Right lobe of liver (tissue), 6 donors: ENCODE measurements around the gene ABHD16A. TPM values are rescaled to one million over a fixed set of nuclear protein-coding genes. Genes with fewer than 3 reads are reported as not detected.

Source experiments
- ATAC-seq, 4 donors: fragments of 200-7000 bp; cut with Tn5 transposase; one replicate each; pipeline ENCODE4 v1.9.1; 2020; ENCODE audit warnings: mild to moderate bottlenecking in 4 of 4, moderate library complexity in 4 of 4
- DNase-seq, 3 donors: peaks; one replicate each; pipeline ENCODE4 v3.0.0-alpha.2; 2020
- H3K27ac ChIP-seq, 3 donors: fragments of 200-600 bp; one replicate each; pipeline ENCODE4 v1.8.0; 2022
- H3K27me3 ChIP-seq, 2 donors: fragments of 200-600 bp; one replicate each; pipeline ENCODE4 v1.8.0; 2022
- H3K36me3 ChIP-seq, 4 donors: fragments of 200-600 bp; sonication (generic) in 1 of 4; one replicate each; pipeline versions ENCODE4 v1.5.1 to v1.8.0; 2017 to 2022; ENCODE audit warnings: control low read depth in 1 of 4
- H3K4me1 ChIP-seq, 4 donors: fragments of 200-600 bp; sonication (generic) in 1 of 4; one replicate each; pipeline versions ENCODE4 v1.5.1 to v1.8.0; 2017 to 2022; ENCODE audit warnings: control low read depth in 1 of 4
- H3K4me3 ChIP-seq, 3 donors: fragments of 200-600 bp; one replicate each; pipeline ENCODE4 v1.8.0; 2022
- H3K9me3 ChIP-seq, 4 donors: fragments of 200-600 bp; sonication (generic) in 1 of 4; one replicate each; pipeline versions ENCODE4 v1.5.1 to v1.8.0; 2017 to 2022; ENCODE audit warnings: control low read depth in 1 of 4
- POLR2A ChIP-seq: fragments of 450-650 bp; IDR thresholded peaks from one replicate; pipeline ENCODE4 v1.6.1; 2017; ENCODE audit warnings: antibody characterized with exemption, mild to moderate bottlenecking
- WGBS: methylation state at CpG from one replicate; pipeline ENCODE4 v1.1.6; 2018; ENCODE audit warnings: low coverage, low lambda C conversion rate; ENCODE audit not compliant: insufficient coverage; ENCODE audit errors: missing lambda C conversion rate; 5-methylcytosine and 5-hydroxymethylcytosine counted together
- intact Hi-C, 2 donors: fragments of 100-400 bp; cut with DNase I; formaldehyde crosslinking; loops; one replicate each; pipeline versions ENCODE4 v1.11.2 to v1.14.1; 2022
- total RNA-seq, 6 experiments: library from RNA; depleted of rRNA in 2 of 6; stranded (reverse); fragments of >200 nt in 2 of 6; fragmentation: NEBNext Ultra II Directional in 3 of 6; extraction: Animal tissue kit (Norgen Biotek cat#: 25700) in 3 of 6; gene quantifications; one replicate each; pipeline versions ENCODE4 v1.1.0 to v1.2.4, GENCODE V29; 2016 to 2023
- TF ChIP-seq, protein P1 (sequence below), 4 donors: fragments of 200-600 bp in 3 of 4; fragments of 450-650 bp in 1 of 4; IDR thresholded peaks; one replicate each; pipeline versions ENCODE4 v1.5.1 to v1.8.0; 2016 to 2022; ENCODE audit warnings: antibody characterized with exemption in 4 of 4, mild to moderate bottlenecking in 2 of 4
- donor health status: DM: no; HTN: yes; CAD: no.
- donor health status: DM: no; HTN: no; CAD: no.
- donor health status: DM: no; HTN: no; CAD: no.
- donor health status: DM: no; HTN: yes; CAD: no.
- donor health status: DM: no; HTN: yes; CAD: no.

Gene ABHD16A
- total RNA-seq, 6 experiments from 2014 or later: 29.7 to 34.8 (median 31.2) TPM

DNA sequence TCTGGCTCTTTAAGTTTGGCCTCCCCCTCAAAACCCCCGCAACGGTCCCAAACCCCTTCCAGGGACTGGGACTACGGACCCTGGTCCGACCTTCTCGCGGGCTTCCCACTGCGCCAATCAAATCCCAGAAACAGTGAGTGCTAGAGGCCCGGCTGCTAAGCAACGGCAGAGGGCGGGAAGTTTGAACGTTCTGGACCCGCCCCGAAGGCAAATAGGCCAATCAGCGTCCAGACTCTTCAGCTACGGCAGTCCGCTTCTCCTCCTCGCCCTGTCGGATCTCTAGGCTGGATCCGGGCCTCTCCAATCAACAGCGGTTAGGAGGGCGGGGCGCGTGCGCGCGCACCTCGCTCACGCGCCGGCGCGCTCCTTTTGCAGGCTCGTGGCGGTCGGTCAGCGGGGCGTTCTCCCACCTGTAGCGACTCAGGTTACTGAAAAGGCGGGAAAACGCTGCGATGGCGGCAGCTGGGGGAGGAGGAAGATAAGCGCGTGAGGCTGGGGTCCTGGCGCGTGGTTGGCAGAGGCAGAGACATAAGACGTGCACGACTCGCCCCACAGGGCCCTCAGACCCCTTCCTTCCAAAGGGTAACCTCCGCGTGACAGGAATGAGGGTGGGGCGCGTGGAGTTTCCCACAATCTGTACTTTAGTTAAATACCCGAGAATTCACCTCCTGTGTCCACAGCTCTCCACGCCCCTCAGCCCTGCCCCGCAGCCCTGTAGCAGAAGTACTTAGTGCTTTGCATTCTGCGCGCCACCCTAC lies 36.7 kb upstream of the ABHD16A start, which contains the start of gene MSH5:
MSH5 (plus strand) TSS at position 367 of the 758 bp plus-strand sequence. CDS start 462 bp downstream, outside the sequence.
- ATAC-seq (peak; percentile 76 to 92 (median 87)), DNase-seq (peak; percentile 97 to 99 (median 99))
- intact Hi-C loops: no loop called here
- H3K4me1 ChIP-seq: peaks cover 0 to 42% (median 5%) of the 10 kb centered on the region in 4 donors
- peak; percentile 50 for TF ChIP-seq POLR2A
- TF ChIP-seq, protein P1, sequence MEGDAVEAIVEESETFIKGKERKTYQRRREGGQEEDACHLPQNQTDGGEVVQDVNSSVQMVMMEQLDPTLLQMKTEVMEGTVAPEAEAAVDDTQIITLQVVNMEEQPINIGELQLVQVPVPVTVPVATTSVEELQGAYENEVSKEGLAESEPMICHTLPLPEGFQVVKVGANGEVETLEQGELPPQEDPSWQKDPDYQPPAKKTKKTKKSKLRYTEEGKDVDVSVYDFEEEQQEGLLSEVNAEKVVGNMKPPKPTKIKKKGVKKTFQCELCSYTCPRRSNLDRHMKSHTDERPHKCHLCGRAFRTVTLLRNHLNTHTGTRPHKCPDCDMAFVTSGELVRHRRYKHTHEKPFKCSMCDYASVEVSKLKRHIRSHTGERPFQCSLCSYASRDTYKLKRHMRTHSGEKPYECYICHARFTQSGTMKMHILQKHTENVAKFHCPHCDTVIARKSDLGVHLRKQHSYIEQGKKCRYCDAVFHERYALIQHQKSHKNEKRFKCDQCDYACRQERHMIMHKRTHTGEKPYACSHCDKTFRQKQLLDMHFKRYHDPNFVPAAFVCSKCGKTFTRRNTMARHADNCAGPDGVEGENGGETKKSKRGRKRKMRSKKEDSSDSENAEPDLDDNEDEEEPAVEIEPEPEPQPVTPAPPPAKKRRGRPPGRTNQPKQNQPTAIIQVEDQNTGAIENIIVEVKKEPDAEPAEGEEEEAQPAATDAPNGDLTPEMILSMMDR (IDR thresholded peaks at IDR 0.05): no peak
- no peaks in the 10 kb centered on the region for H3K27me3 ChIP-seq
- 0% methylated on average over 44 of the region's 58 CpGs for WGBS
- no peaks in the 10 kb centered on the region for H3K9me3 ChIP-seq
- peak within 1 kb of the TSS; percentile 65 to 79 (median 76) for H3K4me3 ChIP-seq
- H3K27ac ChIP-seq: peak within 1 kb of the TSS; percentile 87 to 97 (median 93)
- H3K36me3 ChIP-seq: no peaks in the 10 kb centered on the region

DNA sequence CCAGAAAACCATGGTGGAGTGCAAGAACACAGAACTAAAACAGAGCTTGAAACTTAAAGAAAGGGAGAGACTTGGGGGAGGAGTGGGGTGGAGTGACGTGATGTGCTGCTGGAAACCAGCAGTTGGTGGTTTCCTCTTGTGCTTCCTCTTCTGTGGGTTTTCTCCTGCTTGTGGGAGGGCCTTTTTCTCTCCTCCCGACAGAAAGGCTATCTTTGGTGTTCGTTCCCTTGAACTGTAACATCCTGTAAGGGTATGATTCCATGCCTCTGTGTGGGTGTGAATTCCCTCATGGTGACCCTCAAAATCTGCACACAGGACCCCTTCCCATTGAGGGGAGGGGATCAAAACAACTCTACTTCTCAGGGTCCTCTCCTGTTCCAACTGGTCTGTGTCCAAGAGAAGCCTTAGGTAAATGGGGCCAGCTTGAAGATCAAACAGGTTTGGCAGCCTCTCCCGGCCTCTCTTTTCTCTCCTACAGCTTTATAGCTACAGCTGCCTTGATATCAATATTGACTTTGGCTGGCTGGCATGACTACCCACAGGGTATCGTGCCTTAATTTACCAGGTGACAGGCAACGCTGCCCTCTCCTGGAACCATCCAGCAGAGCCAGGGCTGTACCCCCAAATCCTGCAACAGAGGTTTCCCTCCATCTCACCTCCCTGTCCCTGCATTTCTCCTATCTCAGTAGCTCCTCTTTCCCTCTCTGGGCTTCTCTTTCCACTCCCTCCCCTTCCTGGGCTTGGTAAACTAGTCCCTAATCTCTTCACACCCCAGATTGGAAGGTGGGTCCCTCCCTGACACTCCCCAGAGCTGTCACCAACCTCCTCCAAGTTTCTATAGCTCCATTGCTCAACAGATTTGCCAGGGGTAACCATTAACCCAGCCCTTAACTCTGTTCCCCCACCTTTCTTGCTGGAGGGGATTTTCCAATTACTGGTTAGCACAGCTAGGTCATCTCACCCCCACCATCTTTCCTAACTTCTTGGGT lies 35.2 kb upstream of the ABHD16A start:
- TF ChIP-seq POLR2A: no peak
- TF ChIP-seq, protein P1 (IDR thresholded peaks at IDR 0.05): peak in 3 of 4 donors; percentile 2 to 39 (median 9)
- Histone ChIP-seq H3K27ac (peak overlapping the region; percentile 87 to 97 (median 93)), H3K36me3 (peaks cover 0 to 8% (median 4%) of the 10 kb centered on the region in 4 donors), H3K4me3 (peak overlapping the region in 1 of 3 donors; percentile 65), H3K9me3 (no peaks in the 10 kb centered on the region), H3K4me1 (peaks cover 0 to 42% (median 5%) of the 10 kb centered on the region in 4 donors), H3K27me3 (no peaks in the 10 kb centered on the region)
- DNase-seq (peak; percentile 62 to 68 (median 63)), ATAC-seq (peak; percentile 8 to 45 (median 27))
- intact Hi-C loops: no loop called here
- 2% methylated on average over 6 of the region's 6 CpGs for WGBS

DNA sequence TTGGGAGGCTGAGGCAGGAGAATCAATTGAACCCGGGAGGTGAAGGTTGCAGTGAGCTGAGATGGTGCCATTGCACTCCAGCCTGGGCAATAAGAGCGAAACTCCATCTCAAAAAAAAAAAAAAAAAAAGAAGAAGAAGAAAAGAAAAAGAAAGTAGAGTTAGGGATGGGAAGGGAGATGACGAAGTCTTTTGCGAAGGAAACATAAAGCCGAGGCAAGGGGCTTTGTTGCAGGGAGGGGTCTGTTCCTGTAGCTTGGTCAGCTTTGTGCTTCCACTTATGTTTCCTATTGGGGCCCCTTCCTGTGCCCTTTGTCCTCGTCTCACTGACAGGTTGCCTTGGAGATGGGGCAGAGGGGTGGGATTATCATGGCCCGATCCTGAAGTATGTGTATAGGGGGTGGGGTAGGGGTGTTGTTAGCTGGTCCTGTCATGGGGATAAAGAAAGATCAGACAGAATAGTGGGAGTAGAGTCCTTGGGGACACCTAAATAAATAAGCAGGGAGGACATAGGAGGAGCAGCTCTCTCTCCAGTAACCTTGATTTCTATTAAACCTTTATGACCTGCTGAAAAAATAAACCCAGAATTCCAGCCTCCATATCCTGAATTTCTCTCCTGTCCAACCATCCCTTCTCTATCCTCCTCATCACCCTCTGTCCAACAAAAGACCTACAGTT lies 34.3 kb upstream of the ABHD16A start:
- H3K27ac ChIP-seq: peak overlapping the region; percentile 87 to 97 (median 93)
- H3K4me3 ChIP-seq: peak overlapping the region in 1 of 3 donors; percentile 74
- peaks cover 0 to 42% (median 5%) of the 10 kb centered on the region in 4 donors for H3K4me1 ChIP-seq
- ATAC-seq: no peak
- no peaks in the 10 kb centered on the region for H3K9me3 ChIP-seq
- peaks cover 5 to 16% (median 11%) of the 10 kb centered on the region in 4 donors for H3K36me3 ChIP-seq
- intact Hi-C loops: no loop called here
- no peak for TF ChIP-seq POLR2A
- no peak for DNase-seq
- WGBS: 24% methylated on average over 7 of the region's 7 CpGs
- no peaks in the 10 kb centered on the region for H3K27me3 ChIP-seq

DNA sequence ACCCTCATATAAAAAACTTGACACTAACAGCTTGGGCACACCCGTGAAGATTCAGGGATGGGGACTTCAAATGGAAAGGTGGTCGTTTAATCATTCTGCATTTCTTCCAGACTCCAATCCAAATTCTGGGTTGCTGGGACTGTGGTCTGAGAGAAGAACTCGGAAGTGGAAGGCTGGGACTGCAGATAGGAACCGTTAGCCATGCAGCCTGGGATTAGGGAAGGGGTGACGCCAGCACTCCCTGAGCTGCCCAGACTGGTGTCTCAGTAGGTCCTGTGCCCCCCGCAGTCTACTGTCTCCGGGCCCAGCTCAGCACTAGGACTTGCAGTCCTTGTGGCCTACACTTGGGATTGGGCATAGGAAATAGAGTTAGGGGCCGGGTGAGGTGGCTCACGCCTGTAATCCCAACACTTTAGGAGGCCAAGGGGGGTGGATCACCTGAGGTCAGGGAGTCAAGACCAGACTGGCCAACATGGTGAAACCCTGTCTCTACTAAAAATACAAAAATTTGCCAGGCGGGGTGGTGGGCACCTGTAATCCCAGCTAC lies 33.7 kb upstream of the ABHD16A start:
- intact Hi-C loops: no loop called here
- H3K4me3 ChIP-seq: peak overlapping the region; percentile 58 to 74 (median 71)
- DNase-seq: peak in 1 of 3 donors; percentile 33
- H3K27me3 ChIP-seq: no peaks in the 10 kb centered on the region
- 37% methylated on average over 7 of the region's 10 CpGs for WGBS
- no peaks in the 10 kb centered on the region for H3K9me3 ChIP-seq
- H3K36me3 ChIP-seq: peaks cover 8 to 22% (median 14%) of the 10 kb centered on the region in 4 donors
- TF ChIP-seq POLR2A: no peak
- peak overlapping the region; percentile 87 to 97 (median 93) for H3K27ac ChIP-seq
- ATAC-seq: no peak
- peaks cover 0 to 42% (median 5%) of the 10 kb centered on the region in 4 donors for H3K4me1 ChIP-seq
